Caki2 (cell line): ENCODE results near the gene VASN. TPM values are rescaled to one million over a fixed set of nuclear protein-coding genes. Genes with fewer than 3 reads are reported as not detected.

Source experiments
- DNase-seq: peaks from one replicate; pipeline ENCODE4 v3.0.0-alpha.2; 2015; ENCODE audit warnings: low read depth
- in situ Hi-C: cut with HindIII; loops from 2 replicates; pipeline ENCODE4 v1.10.0; 2016; ENCODE audit warnings: low sequenced_read_pairs, low pct_unique_long_range_greater_than_20kb, mixed read lengths
- total RNA-seq: library from RNA; depleted of rRNA; stranded (reverse); fragments of >200 nt; shearing (Covaris generic); gene quantifications from 2 replicates; pipeline ENCODE4 v1.2.3, GENCODE V29; 2014; ENCODE audit warnings: low replicate concordance

VASN gene
- total RNA-seq, 1 experiment from 2014 or later = 5.5 TPM

- DNase-seq = no peak
- in situ Hi-C loops = no loop called here
Measured at GRCh38 chr16:4349332-4349731, 22.3 kb upstream of the VASN start.

DNA sequence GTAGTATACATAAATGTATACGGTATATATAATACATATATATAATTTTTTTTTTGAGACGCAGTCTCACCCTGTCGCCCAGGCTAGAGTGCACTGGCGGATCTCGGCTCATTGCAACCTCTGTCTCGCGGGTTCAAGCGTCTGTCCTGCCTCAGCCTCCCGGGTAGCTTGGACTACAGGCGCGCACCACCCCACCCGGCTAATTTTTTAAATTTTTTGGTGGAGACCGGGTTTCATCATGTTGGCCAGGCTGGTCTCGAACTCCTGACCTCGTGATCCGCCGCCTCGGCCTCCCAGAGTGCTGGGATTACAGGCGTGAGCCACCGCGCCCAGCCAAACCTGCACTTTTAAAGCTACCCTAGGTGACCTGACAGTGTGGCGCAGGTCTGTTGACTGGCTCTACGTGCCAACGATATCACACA lies 21.3 kb upstream of the VASN start:
- in situ Hi-C loops = no loop called here
- no peak for DNase-seq

DNA sequence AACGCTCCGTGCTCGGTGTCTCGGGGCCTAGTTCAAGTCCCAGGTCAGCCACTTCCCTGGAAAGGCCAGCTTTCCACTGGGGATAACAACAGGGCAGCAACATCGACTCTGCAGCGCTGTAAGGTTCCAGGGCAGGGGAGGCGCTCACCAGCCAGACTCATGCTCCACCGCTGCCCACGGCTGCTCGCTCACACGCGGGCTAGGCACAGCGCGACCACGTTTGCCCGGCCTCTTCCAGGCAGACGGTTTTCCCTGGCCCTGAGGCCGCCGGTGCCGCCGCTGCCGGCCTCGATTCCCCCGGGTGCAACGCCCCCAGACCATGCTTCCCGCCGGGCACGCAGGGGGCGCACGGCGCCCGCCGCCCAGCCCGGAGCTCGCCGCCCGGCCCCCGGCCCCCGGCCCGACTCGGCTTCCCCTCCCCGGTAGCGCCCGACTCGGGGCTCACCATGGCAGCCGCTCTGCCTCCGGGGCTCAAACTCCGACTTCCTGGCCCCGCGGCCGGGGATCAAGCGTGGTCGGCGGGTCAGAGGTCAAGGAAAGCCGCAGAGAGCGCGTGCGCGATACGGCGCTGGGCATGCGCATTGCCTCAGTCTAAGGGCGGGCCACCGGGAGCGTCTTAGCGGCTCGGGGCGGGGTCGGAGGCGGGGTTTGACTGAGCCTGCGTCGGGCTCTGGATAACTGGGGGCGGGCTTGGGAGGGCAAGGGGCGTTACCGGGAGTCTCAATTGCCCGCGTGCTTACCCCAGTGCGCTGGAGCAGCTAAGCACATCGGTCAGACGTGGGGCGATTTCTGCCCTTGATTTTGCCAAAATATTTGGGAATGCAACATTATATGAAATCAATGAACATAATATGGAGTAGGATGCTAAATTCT lies 20.6 kb upstream of the VASN start, which contains the start of gene PAM16:
Gene PAM16 (minus strand): TSS at position 535 of the 873 bp plus-strand sequence. CDS start 87 bp downstream, at position 448.
- in situ Hi-C loops = no loop called here
- DNase-seq = peak; percentile 87

GRCh38 chr16:4351880-4352279 lies 19.8 kb upstream of the VASN start:
- in situ Hi-C loops = no loop called here
- DNase-seq = no peak

- in situ Hi-C loops = no loop called here
- DNase-seq = no peak
Measured at GRCh38 chr16:4352843-4353242, 18.8 kb upstream of the VASN start.

- in situ Hi-C loops = no loop called here
- DNase-seq = no peak
Measured at GRCh38 chr16:4353675-4354074, 18.0 kb upstream of the VASN start.

DNA sequence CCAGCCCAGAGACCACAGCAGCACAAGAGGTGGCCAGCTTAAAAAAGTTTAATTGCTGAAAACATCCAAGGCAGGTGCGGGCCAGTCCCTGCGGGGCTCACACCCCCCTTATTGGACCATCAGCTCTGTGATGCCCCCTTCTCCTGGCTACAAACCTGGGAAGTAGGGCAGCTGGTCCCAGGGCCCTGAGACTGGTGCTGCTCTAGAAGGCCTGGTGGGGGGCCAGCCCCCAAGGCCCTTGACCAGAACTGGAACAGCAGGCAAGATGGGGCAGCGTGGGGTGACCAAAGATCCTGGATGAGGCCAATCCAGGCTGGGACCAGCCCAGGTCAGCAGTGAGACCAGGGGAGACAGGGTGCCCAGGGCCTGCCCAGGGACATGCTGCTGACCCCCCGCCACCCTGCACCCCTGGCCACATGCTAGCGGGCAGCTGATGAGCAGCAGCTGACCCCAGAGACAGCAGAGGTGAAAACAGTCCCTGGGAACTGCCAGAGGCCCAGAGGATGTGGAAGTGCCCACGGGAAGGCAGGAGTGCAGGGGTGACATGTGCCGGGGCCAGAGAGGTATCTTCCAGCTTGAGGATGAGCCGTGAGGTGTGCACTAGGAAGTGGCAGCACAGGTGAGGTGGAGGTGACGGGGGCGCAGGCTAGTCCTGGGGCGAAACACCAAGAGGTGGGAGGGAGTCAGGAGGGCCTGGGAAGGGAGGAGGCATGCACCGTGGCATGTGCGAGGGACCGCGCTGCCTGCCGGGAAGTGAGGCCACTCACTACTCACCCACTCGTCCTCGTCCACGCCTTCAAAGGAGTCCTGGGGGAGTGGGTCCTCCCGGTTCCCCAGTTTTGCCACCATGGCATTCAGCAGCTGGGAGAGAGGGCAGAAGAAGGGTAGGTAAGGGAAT lies 16.9 kb upstream of the VASN start:
- DNase-seq = no peak
- in situ Hi-C loops = no loop called here

DNA sequence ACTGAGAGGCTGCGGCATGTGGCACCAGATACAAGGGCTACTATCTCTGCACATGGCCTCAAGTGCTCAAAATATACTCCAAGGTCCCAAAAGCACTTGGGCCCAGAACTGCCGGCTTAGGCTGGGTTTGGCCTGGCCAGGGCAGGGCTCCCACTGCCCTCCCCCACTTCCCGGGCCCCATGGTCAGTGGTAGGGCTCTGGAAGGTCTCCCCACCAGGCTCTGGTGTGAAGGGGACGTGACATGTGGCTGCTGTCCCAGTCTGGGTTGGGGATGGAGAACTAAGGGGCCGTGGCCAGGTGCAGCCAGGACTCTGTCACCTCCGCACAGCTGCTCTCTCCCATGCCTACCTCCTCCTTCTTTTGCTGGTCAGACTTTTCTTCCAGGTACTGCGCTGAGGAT lies 14.8 kb upstream of the VASN start:
- no peak for DNase-seq
- in situ Hi-C loops = no loop called here

GRCh38 chr16:4358236-4358635 lies 13.4 kb upstream of the VASN start:
- in situ Hi-C loops = no loop called here
- DNase-seq = no peak

GRCh38 chr16:4358831-4359561 lies 12.7 kb upstream of the VASN start:
- in situ Hi-C loops = no loop called here

GRCh38 chr16:4359914-4360313 lies 11.7 kb upstream of the VASN start:
- DNase-seq = no peak
- in situ Hi-C loops = no loop called here

More at GRCh38 chr16:4358831-4359561, 12.7 kb upstream of the VASN start:
- no peak for DNase-seq

- DNase-seq = peak; percentile 84
- in situ Hi-C loops = no loop called here
Measured at GRCh38 chr16:4360538-4361021, 11.1 kb upstream of the VASN start.

- DNase-seq = no peak
- in situ Hi-C loops = no loop called here
Measured at GRCh38 chr16:4361033-4361943, 10.4 kb upstream of the VASN start.

DNA sequence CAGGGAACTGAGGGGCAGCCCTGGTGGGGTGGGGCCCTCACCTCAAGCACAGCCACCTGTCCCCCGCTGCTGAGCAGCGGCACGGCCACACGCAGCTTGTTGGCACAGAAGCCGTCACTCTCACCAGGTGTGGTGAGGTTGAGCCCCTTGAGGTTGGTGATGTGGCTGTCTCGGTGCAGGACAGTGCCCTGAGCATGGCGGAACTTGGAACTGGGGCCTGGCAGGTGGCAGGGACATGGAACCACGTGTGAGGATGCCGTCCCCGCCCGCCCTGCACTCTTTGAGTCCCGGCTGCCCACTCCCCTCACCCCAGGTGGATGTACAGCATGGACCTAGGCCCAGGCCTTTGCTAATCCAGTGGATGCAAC lies 9.7 kb upstream of the VASN start:
- in situ Hi-C loops = no loop called here
- DNase-seq = no peak

- no peak for DNase-seq
- in situ Hi-C loops = no loop called here
Measured at GRCh38 chr16:4362476-4363135, 9.0 kb upstream of the VASN start.

DNA sequence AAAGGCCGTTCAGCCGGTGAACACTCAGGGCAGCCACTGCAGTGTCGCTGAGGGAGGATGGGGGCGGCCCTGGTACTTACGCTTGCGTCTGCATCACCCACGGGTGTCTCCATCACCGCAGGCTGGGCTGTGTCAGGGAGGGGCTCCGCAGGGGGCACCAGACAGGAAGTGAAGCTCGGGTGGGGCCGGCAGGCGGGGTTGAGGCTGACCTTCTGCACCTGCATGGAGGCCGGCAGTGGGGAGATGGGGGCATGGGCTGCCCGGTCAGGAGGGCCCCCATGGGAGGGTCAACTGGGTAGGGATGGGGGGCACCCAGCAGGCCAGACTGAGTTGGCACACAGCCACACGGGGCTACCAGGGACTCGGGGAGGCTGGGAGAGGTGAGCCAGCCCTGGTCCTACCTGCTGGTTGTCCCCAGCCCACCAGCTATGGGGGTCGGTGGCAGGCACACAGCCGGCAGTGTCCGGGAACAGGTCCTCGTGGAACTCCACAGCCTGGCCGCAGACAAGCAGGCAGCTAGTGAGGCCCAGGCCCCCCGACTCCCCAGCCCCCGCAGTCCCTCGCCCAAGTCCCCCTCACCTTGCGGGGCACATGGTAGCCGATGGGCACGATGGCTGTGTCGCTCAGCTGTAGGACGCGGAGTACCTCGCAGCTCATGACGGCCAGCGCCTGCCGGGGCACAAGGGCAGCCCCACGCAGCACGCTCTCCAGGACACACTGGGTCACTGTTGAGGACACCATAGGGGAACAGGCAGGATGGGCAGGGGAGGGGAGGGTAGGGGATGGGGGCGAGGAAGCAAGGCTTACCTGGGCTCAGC lies 7.2 kb upstream of the VASN start:
- DNase-seq = no peak
- in situ Hi-C loops = no loop called here
